ENCODE data around the gene CALCR.
"Not testable (repeated sequence)": the region's sequence is repeated elsewhere in the genome, so short reads cannot be mapped to it uniquely, and the experiment has no call there.

CALCR gene

GRCh38 chr7:93574646-93575554, at the start of gene CALCR:
Gene CALCR, minus strand, starts transcription at chr7:93574724. Its CDS starts 87,743 bp downstream, at chr7:93486981.
- DNase-seq: no peak

- DNase-seq: no peak
Measured at GRCh38 chr7:93623816-93624215, 49.3 kb upstream of the CALCR start.

GRCh38 chr7:93622036-93623033, 47.8 kb upstream of the CALCR start:
- no peak for DNase-seq

GRCh38 chr7:93620864-93621263, 46.3 kb upstream of the CALCR start:
- no peak for DNase-seq

GRCh38 chr7:93620057-93620456, 45.5 kb upstream of the CALCR start:
- no peak for DNase-seq

- DNase-seq: no peak
Measured at GRCh38 chr7:93601363-93601762, 26.8 kb upstream of the CALCR start.

GRCh38 chr7:93594250-93594649, 19.7 kb upstream of the CALCR start:
- no peak for DNase-seq

GRCh38 chr7:93592588-93593266, 18.2 kb upstream of the CALCR start:
- DNase-seq: no peak

GRCh38 chr7:93591224-93592050, 16.9 kb upstream of the CALCR start:
- DNase-seq: not testable (repeated sequence)

GRCh38 chr7:93586479-93586865, 11.9 kb upstream of the CALCR start:
- not testable (repeated sequence) for DNase-seq

- not testable (repeated sequence) for DNase-seq
Measured at GRCh38 chr7:93585694-93586478, 11.4 kb upstream of the CALCR start.

- DNase-seq: no peak
Measured at GRCh38 chr7:93579431-93579830, 4.9 kb upstream of the CALCR start.

- DNase-seq: no peak
Measured at GRCh38 chr7:93578762-93579161, 4.2 kb upstream of the CALCR start.

- no peak for DNase-seq
Measured at GRCh38 chr7:93575555-93576399, 1.3 kb upstream of the CALCR start.

GRCh38 chr7:93574269-93574645, 267 bp downstream of the CALCR start:
- DNase-seq: no peak

GRCh38 chr7:93569189-93569588, 5.3 kb downstream of the CALCR start:
- no peak for DNase-seq

GRCh38 chr7:93566876-93567275, 7.6 kb downstream of the CALCR start:
- no peak for DNase-seq

- no peak for DNase-seq
Measured at GRCh38 chr7:93563584-93563983, 10.9 kb downstream of the CALCR start.

- no peak for DNase-seq
Measured at GRCh38 chr7:93562936-93563335, 11.6 kb downstream of the CALCR start.

- no peak for DNase-seq
Measured at GRCh38 chr7:93562106-93562505, 12.4 kb downstream of the CALCR start.

Measured in activated T-cell treated with anti-CD3 and anti-CD28 coated beads for 4 hours (primary cell).